ENCODE results near the gene MRFAP1L1.
"Not testable (repeated sequence)": the region's sequence is repeated elsewhere in the genome, so short reads cannot be mapped to it uniquely, and the experiment has no call there.

MRFAP1L1 gene

GRCh38 chr4:6733358-6734164, 23.9 kb upstream of the MRFAP1L1 start:
- H3K9ac ChIP-seq (ENCODE audit: low read depth, low read length), result no peak overlapping the region
- no peaks in the 10 kb centered on the region for H3K27me3 ChIP-seq (ENCODE audit: control insufficient read depth, insufficient read depth, low read length)
- H3K9me3 ChIP-seq (ENCODE audit: control insufficient read depth, insufficient read depth, low read length), result no peaks in the 10 kb centered on the region
- no peak overlapping the region for H3K4me3 ChIP-seq (ENCODE audit: low read depth, low read length)
- no peaks in the 10 kb centered on the region for H3K36me3 ChIP-seq (ENCODE audit: control insufficient read depth, insufficient read depth, low read length)
- H3K4me1 ChIP-seq (ENCODE audit: control insufficient read depth, insufficient read depth, low read length), result no peaks in the 10 kb centered on the region
- no peak overlapping the region for H3K27ac ChIP-seq (ENCODE audit: low read depth, low read length)

GRCh38 chr4:6732441-6733357, 23.0 kb upstream of the MRFAP1L1 start:
- no peaks in the 10 kb centered on the region for H3K9me3 ChIP-seq (ENCODE audit: control insufficient read depth, insufficient read depth, low read length)
- H3K9ac ChIP-seq (ENCODE audit: low read depth, low read length), result no peak overlapping the region
- no peak overlapping the region for H3K27ac ChIP-seq (ENCODE audit: low read depth, low read length)
- no peaks in the 10 kb centered on the region for H3K4me1 ChIP-seq (ENCODE audit: control insufficient read depth, insufficient read depth, low read length)
- no peaks in the 10 kb centered on the region for H3K27me3 ChIP-seq (ENCODE audit: control insufficient read depth, insufficient read depth, low read length)
- no peaks in the 10 kb centered on the region for H3K36me3 ChIP-seq (ENCODE audit: control insufficient read depth, insufficient read depth, low read length)
- H3K4me3 ChIP-seq (ENCODE audit: low read depth, low read length), result no peak overlapping the region

- Histone ChIP-seq H3K9ac (ENCODE audit: low read depth, low read length) (no peak overlapping the region), H3K27ac (ENCODE audit: low read depth, low read length) (no peak overlapping the region), H3K36me3 (ENCODE audit: control insufficient read depth, insufficient read depth, low read length) (no peaks in the 10 kb centered on the region), H3K9me3 (ENCODE audit: control insufficient read depth, insufficient read depth, low read length) (no peaks in the 10 kb centered on the region), H3K27me3 (ENCODE audit: control insufficient read depth, insufficient read depth, low read length) (no peaks in the 10 kb centered on the region), H3K4me3 (ENCODE audit: low read depth, low read length) (no peak overlapping the region), H3K4me1 (ENCODE audit: control insufficient read depth, insufficient read depth, low read length) (no peaks in the 10 kb centered on the region)
Measured at GRCh38 chr4:6731780-6732179, 22.1 kb upstream of the MRFAP1L1 start.

DNA sequence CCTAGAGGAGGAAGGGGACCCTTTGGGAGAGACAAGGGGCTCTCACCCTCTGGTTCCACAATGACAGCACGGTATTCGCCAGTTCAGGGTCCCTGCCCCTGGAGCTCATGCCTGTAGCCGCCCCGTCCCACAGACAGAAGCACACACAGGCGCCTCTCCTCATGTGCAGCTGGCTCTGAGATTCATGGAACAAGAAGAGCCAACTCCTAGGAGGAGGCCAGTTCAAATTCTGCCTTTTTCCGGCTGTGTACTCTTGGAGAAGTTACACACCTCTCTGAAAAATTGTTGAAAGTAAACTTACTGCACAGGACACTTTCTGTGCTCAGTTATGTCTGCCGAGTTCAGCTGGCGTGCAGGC, 21.6 kb upstream of the MRFAP1L1 start:
- Histone ChIP-seq H3K36me3 (ENCODE audit: control insufficient read depth, insufficient read depth, low read length) (no peaks in the 10 kb centered on the region), H3K4me3 (ENCODE audit: low read depth, low read length) (no peak overlapping the region), H3K27ac (ENCODE audit: low read depth, low read length) (no peak overlapping the region), H3K27me3 (ENCODE audit: control insufficient read depth, insufficient read depth, low read length) (no peaks in the 10 kb centered on the region), H3K9me3 (ENCODE audit: control insufficient read depth, insufficient read depth, low read length) (no peaks in the 10 kb centered on the region), H3K9ac (ENCODE audit: low read depth, low read length) (no peak overlapping the region), H3K4me1 (ENCODE audit: control insufficient read depth, insufficient read depth, low read length) (no peaks in the 10 kb centered on the region)

DNA sequence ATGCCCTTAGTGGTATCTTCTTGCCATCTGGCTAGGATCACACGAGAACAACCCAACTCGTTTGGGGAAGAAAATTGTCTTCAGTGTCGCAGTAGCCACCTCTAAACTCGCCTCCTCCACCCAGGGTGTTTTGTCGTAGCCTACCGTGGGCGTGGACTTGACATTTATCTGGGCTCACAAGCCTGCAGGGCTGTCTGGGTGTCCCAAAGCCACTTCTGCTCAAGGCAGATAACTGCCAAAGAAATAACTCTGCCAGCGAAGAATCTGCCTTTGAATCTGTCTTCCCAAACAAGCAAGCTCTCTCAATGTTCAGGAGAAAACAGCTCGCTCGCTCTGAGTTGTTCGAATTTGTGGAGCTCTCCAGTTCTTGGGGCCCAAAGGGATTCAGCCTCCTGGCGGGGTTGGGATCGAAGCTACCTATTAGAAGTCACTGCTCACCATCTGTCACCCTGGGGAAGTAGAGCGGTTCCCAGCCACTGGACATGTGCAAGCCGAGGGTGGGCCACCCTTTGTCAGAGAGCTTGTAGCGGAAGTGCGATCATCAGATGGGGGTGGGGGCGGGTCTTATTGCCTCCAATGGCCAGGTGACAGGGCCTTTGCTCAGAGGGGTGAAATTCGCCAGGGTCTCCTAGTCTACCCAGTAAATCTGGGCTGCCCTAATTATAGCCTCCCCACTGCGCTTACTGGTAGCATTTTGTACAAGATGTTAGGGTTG, 21.1 kb upstream of the MRFAP1L1 start:
- no peaks in the 10 kb centered on the region for H3K9me3 ChIP-seq (ENCODE audit: control insufficient read depth, insufficient read depth, low read length)
- H3K36me3 ChIP-seq (ENCODE audit: control insufficient read depth, insufficient read depth, low read length), result no peaks in the 10 kb centered on the region
- no peaks in the 10 kb centered on the region for H3K27me3 ChIP-seq (ENCODE audit: control insufficient read depth, insufficient read depth, low read length)
- H3K4me3 ChIP-seq (ENCODE audit: low read depth, low read length), result no peak overlapping the region
- H3K9ac ChIP-seq (ENCODE audit: low read depth, low read length), result no peak overlapping the region
- H3K4me1 ChIP-seq (ENCODE audit: control insufficient read depth, insufficient read depth, low read length), result no peaks in the 10 kb centered on the region
- H3K27ac ChIP-seq (ENCODE audit: low read depth, low read length), result no peak overlapping the region

DNA sequence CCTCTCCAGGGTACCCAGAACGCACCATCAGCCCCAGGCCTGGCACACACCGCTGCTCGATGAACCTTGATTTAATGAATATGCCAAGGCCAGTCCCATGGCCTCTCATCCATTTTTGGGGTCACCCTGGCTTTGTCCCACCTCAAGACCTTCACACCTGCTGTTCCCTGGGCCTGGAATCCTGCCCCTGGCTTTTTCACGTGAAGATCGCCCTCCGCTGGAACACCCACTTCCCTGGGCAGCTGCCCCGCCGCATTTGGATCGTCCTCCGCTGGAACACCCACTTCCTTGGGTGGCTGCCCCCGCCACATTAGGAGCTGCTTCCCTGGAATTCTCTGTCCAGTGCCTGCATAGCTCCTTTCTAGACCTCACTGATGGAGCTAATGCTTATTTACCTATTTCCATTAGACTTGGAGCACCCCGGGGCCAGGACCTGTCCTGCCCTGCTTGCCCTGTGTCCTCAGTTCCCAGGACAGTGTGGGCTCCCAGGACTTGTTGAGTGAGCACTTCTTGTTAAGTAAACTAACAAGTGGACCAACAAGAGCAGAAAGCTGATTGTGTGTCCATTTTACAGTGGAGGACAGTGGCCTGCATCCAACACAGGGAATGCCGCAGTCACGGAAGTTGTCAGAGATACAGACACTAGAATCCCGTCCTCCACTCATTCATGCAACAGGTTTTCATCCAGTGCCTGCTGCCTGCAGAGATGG, 18.8 kb upstream of the MRFAP1L1 start:
- Histone ChIP-seq H3K27ac (ENCODE audit: low read depth, low read length) (no peak overlapping the region), H3K9ac (ENCODE audit: low read depth, low read length) (no peak overlapping the region)

DNA sequence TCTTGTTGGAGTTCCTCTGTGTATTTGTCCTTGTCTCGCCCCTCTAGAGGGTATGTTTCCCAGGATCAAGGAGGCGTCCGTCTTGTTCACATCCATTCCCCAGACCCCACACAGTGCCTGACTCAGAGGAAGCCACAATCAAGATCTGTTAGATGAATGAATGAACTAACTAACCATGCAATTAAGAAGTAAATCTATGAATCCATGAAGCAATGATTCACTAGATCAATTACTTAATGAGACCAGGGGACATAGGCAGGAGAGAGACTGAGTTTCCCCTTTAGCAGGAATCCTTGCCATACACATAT, 18.2 kb upstream of the MRFAP1L1 start:
- H3K36me3 ChIP-seq (ENCODE audit: control insufficient read depth, insufficient read depth, low read length), result no peaks in the 10 kb centered on the region
- H3K27ac ChIP-seq (ENCODE audit: low read depth, low read length), result no peak overlapping the region
- H3K4me3 ChIP-seq (ENCODE audit: low read depth, low read length), result no peak overlapping the region
- no peaks in the 10 kb centered on the region for H3K27me3 ChIP-seq (ENCODE audit: control insufficient read depth, insufficient read depth, low read length)
- no peaks in the 10 kb centered on the region for H3K4me1 ChIP-seq (ENCODE audit: control insufficient read depth, insufficient read depth, low read length)
- H3K9me3 ChIP-seq (ENCODE audit: control insufficient read depth, insufficient read depth, low read length), result no peaks in the 10 kb centered on the region
- no peak overlapping the region for H3K9ac ChIP-seq (ENCODE audit: low read depth, low read length)

More for the DNA sequence above, 18.8 kb upstream of the MRFAP1L1 start:
- H3K9me3 ChIP-seq (ENCODE audit: control insufficient read depth, insufficient read depth, low read length), result no peaks in the 10 kb centered on the region
- no peaks in the 10 kb centered on the region for H3K27me3 ChIP-seq (ENCODE audit: control insufficient read depth, insufficient read depth, low read length)
- H3K4me3 ChIP-seq (ENCODE audit: low read depth, low read length), result no peak overlapping the region
- no peaks in the 10 kb centered on the region for H3K36me3 ChIP-seq (ENCODE audit: control insufficient read depth, insufficient read depth, low read length)
- H3K4me1 ChIP-seq (ENCODE audit: control insufficient read depth, insufficient read depth, low read length), result no peaks in the 10 kb centered on the region

DNA sequence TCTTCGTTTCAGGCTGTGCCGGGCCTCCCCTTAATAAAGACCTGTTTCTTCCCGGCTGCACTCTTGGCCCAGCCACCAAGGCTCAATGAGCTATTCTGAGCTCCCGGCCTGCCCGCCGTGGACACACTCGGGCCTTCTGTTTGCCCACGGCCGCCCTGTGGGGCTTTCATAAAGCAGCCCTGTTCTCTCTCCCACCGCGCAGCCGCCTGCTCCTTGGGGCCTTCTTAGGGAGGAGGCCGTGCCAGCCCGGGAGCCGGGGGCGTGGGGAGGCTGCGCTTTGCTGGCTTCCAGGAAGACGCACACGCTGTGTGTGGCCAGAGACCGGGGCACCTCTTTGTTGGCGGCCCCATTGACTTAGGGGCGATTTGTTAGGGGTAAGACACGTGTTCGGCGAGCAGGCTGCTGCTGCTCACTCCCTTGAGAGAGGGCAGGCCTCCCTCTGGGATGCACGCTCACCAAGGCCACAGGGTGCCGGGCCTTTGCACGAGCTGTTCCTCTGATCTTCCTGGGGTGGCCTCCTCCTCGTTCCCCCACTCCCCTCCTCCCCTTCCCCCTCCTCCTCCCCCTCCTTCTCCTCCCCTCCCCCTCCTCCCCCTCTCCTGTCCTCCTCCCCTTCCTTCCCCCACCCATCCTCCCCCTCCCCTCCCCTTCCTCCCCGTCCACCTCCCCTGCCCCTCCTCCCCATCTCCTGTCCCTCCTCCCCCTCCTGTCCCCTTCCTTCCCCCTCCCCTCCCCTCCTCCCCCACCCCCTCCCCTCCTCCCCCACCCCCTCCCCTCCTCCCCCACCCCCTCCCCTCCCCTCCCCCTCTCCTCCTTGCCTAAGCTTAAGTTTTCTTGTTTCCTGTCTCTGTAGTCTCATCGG, 17.6 kb upstream of the MRFAP1L1 start:
- H3K4me1 ChIP-seq (ENCODE audit: control insufficient read depth, insufficient read depth, low read length), result no peaks in the 10 kb centered on the region
- no peak overlapping the region for H3K27ac ChIP-seq (ENCODE audit: low read depth, low read length)

DNA sequence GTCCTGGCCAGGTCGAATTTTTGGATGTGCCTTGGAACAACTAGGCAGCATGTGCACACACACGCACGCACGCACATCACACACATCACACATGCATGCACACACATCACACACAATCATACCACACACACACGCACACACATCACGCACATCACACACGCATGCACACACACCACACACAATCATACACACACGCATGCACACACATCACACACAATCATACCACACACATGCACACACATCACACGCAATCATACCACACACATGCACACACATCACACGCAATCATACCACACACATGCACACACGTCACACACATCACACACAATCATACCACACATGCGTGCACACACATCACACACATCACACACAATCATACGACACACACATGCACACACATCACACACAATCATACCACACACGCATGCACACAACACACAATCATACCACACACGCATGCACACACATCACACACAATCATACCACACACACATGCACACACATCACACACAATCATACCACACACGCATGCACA, 15.8 kb upstream of the MRFAP1L1 start:
- H3K4me1 ChIP-seq (ENCODE audit: control insufficient read depth, insufficient read depth, low read length); H3K9me3 ChIP-seq (ENCODE audit: control insufficient read depth, insufficient read depth, low read length); H3K27me3 ChIP-seq (ENCODE audit: control insufficient read depth, insufficient read depth, low read length); H3K9ac ChIP-seq (ENCODE audit: low read depth, low read length); H3K27ac ChIP-seq (ENCODE audit: low read depth, low read length); H3K36me3 ChIP-seq (ENCODE audit: control insufficient read depth, insufficient read depth, low read length); H3K4me3 ChIP-seq (ENCODE audit: low read depth, low read length): not testable (repeated sequence)

More for the DNA sequence above, 17.6 kb upstream of the MRFAP1L1 start:
- Histone ChIP-seq H3K4me3 (ENCODE audit: low read depth, low read length) (no peak overlapping the region), H3K27me3 (ENCODE audit: control insufficient read depth, insufficient read depth, low read length) (no peaks in the 10 kb centered on the region), H3K9ac (ENCODE audit: low read depth, low read length) (no peak overlapping the region), H3K36me3 (ENCODE audit: control insufficient read depth, insufficient read depth, low read length) (no peaks in the 10 kb centered on the region), H3K9me3 (ENCODE audit: control insufficient read depth, insufficient read depth, low read length) (no peaks in the 10 kb centered on the region)

Data from HUES48 (cell line).